ENCODE data around the gene SAG.

SAG gene

GRCh38 chr2:233290051-233290845 is 17.4 kb upstream of the SAG start:
- no peak overlapping the region for H3K4me3 ChIP-seq (ENCODE audit: low read depth, low read length)
- H3K4me1 ChIP-seq = peaks cover 5% of the 10 kb centered on the region
- no peaks in the 10 kb centered on the region for H3K9me3 ChIP-seq
- H3K27me3 ChIP-seq = no peaks in the 10 kb centered on the region
- H3K36me3 ChIP-seq = peaks cover 80% of the 10 kb centered on the region
- TF ChIP-seq CTCF (IDR thresholded peaks at IDR 0.05; ENCODE audit: low read depth, low read length) = no peak
- no peak for DNase-seq

GRCh38 chr2:233295891-233296290 is 11.7 kb upstream of the SAG start:
- Histone ChIP-seq H3K4me1 (no peaks in the 10 kb centered on the region), H3K9me3 (no peaks in the 10 kb centered on the region), H3K27me3 (no peaks in the 10 kb centered on the region), H3K36me3 (peaks cover 45% of the 10 kb centered on the region), H3K4me3 (ENCODE audit: low read depth, low read length) (no peak overlapping the region)
- DNase-seq = no peak
- no peak for TF ChIP-seq CTCF (IDR thresholded peaks at IDR 0.05; ENCODE audit: low read depth, low read length)

- TF ChIP-seq CTCF (IDR thresholded peaks at IDR 0.05; ENCODE audit: low read depth, low read length) = no peak
- H3K9me3 ChIP-seq = no peaks in the 10 kb centered on the region
- H3K27me3 ChIP-seq = no peaks in the 10 kb centered on the region
- no peak overlapping the region for H3K4me3 ChIP-seq (ENCODE audit: low read depth, low read length)
- H3K36me3 ChIP-seq = peaks cover 33% of the 10 kb centered on the region
- no peak for DNase-seq
- no peaks in the 10 kb centered on the region for H3K4me1 ChIP-seq
Measured at GRCh38 chr2:233297076-233297475, 10.5 kb upstream of the SAG start.

- H3K27me3 ChIP-seq = no peaks in the 10 kb centered on the region
- H3K4me3 ChIP-seq (ENCODE audit: low read depth, low read length) = no peak overlapping the region
- peaks cover 5% of the 10 kb centered on the region for H3K36me3 ChIP-seq
- H3K4me1 ChIP-seq = no peaks in the 10 kb centered on the region
- H3K9me3 ChIP-seq = no peaks in the 10 kb centered on the region
- DNase-seq = no peak
- TF ChIP-seq CTCF (IDR thresholded peaks at IDR 0.05; ENCODE audit: low read depth, low read length) = no peak
Measured at GRCh38 chr2:233300401-233300800, 7.2 kb upstream of the SAG start.

GRCh38 chr2:233301248-233301647 is 6.4 kb upstream of the SAG start:
- TF ChIP-seq CTCF (IDR thresholded peaks at IDR 0.05; ENCODE audit: low read depth, low read length) = no peak
- H3K36me3 ChIP-seq = no peaks in the 10 kb centered on the region
- H3K4me1 ChIP-seq = no peaks in the 10 kb centered on the region
- no peak overlapping the region for H3K4me3 ChIP-seq (ENCODE audit: low read depth, low read length)
- no peak for DNase-seq
- H3K9me3 ChIP-seq = no peaks in the 10 kb centered on the region
- H3K27me3 ChIP-seq = no peaks in the 10 kb centered on the region

- H3K27me3 ChIP-seq = no peaks in the 10 kb centered on the region
- no peak for DNase-seq
- H3K4me3 ChIP-seq (ENCODE audit: low read depth, low read length) = no peak overlapping the region
- no peaks in the 10 kb centered on the region for H3K9me3 ChIP-seq
- no peaks in the 10 kb centered on the region for H3K36me3 ChIP-seq
- no peak for TF ChIP-seq CTCF (IDR thresholded peaks at IDR 0.05; ENCODE audit: low read depth, low read length)
- H3K4me1 ChIP-seq = no peaks in the 10 kb centered on the region
Measured at GRCh38 chr2:233301811-233302210, 5.8 kb upstream of the SAG start.
